Endothelial cell of umbilical vein (primary cell): ENCODE data around the gene DHX30.

Experiments used
- EZH2 ChIP-seq: IDR thresholded peaks from 2 replicates; pipeline ENCODE4 v1.6.1; 2012; ENCODE audit warnings: borderline replicate concordance, low read depth, mild to moderate bottlenecking, moderate library complexity, low read length, inconsistent platforms; ENCODE audit not compliant: severe bottlenecking
- FOS ChIP-seq: IDR thresholded peaks from 2 replicates; pipeline ENCODE4 v1.6.1; 2011; ENCODE audit warnings: mild to moderate bottlenecking, low read length, moderate library complexity, borderline replicate concordance; ENCODE audit not compliant: insufficient read depth
- MYC ChIP-seq: IDR thresholded peaks from one replicate; pipeline ENCODE4 v1.6.1; 2011; ENCODE audit warnings: mild to moderate bottlenecking, low read depth, low read length

- TF ChIP-seq FOS (no peak), EZH2 (no peak), MYC (no peak)
Measured at GRCh38 chr3:47859956-47860605, 57.1 kb downstream of the DHX30 start.
